Gastroesophageal sphincter (tissue), 4 donors: Measurements from ENCODE around the gene PGGT1B. TPM values are rescaled to one million over a fixed set of nuclear protein-coding genes. Genes with fewer than 3 reads are reported as not detected.

Experiments used
- ATAC-seq: fragments of 150-250 bp; one replicate; pipeline ENCODE4 v1.9.1; 2016; ENCODE audit warnings: mild to moderate bottlenecking, moderate library complexity
- H3K27ac ChIP-seq, 4 donors: fragments of 200-600 bp; sonication (generic) in 3 of 4; 1 replicate in 3 of 4; 2 replicates in 1 of 4; pipeline ENCODE4 v1.5.1; 2016 to 2019
- H3K27me3 ChIP-seq: fragments of 200-600 bp; sonication (generic); one replicate; pipeline ENCODE4 v1.5.1; 2019
- H3K36me3 ChIP-seq, 2 donors: fragments of 200-600 bp; sonication (generic); one replicate each; pipeline ENCODE4 v1.5.1; 2019; ENCODE audit warnings: control low read depth in 1 of 2
- H3K4me1 ChIP-seq, 3 donors: fragments of 200-600 bp; sonication (generic); 1 replicate in 2 of 3; 2 replicates in 1 of 3; pipeline ENCODE4 v1.5.1; 2016 to 2019; ENCODE audit warnings: control low read depth in 2 of 3
- H3K4me3 ChIP-seq, 2 donors: fragments of 200-600 bp; sonication (generic); one replicate each; pipeline ENCODE4 v1.5.1; 2019; ENCODE audit warnings: mild to moderate bottlenecking in 1 of 2, moderate library complexity in 1 of 2
- H3K9me3 ChIP-seq, 3 donors: fragments of 200-600 bp; sonication (generic); one replicate each; pipeline ENCODE4 v1.5.1; 2017 to 2019; ENCODE audit warnings: control low read depth in 2 of 3
- EP300 ChIP-seq: sonication (generic); formaldehyde crosslinking; IDR thresholded peaks from one replicate; pipeline ENCODE4 v1.6.1; 2017; ENCODE audit warnings: antibody characterized with exemption, mild to moderate bottlenecking
- POLR2A ChIP-seq, 2 donors: fragments of 450-650 bp; IDR thresholded peaks; one replicate each; pipeline ENCODE4 v1.6.1; 2017; ENCODE audit warnings: antibody characterized with exemption in 2 of 2, mild to moderate bottlenecking in 2 of 2, moderate library complexity in 1 of 2
- POLR2AphosphoS5 ChIP-seq: sonication (generic); formaldehyde crosslinking; IDR thresholded peaks from one replicate; pipeline ENCODE4 v1.6.1; 2017; ENCODE audit warnings: antibody characterized with exemption
- WGBS, 2 donors: methylation state at CpG; one replicate each; pipeline ENCODE4 v1.1.5; 2018; ENCODE audit warnings: low coverage in 1 of 2; 5-methylcytosine and 5-hydroxymethylcytosine counted together
- total RNA-seq, 4 donors: library from RNA; depleted of rRNA; stranded (reverse); fragments of >200 nt; gene quantifications; one replicate each; pipeline ENCODE4 v1.1.0, GENCODE V29; 2016
- TF ChIP-seq, protein P1 (sequence below), 4 experiments: fragments of 200-600 bp in 2 of 4; fragments of 450-650 bp in 2 of 4; sonication (generic) in 1 of 4; IDR thresholded peaks; one replicate each; pipeline ENCODE4 v1.5.1; 2017 to 2019; ENCODE audit warnings: antibody characterized with exemption in 4 of 4, mild to moderate bottlenecking in 2 of 4, moderate library complexity in 2 of 4

PGGT1B gene
- 10 to 100 TPM in 3 of 4 donors, 1 to 10 TPM in 1; 9.9 to 14.9 (median 11.6) TPM for total RNA-seq

DNA sequence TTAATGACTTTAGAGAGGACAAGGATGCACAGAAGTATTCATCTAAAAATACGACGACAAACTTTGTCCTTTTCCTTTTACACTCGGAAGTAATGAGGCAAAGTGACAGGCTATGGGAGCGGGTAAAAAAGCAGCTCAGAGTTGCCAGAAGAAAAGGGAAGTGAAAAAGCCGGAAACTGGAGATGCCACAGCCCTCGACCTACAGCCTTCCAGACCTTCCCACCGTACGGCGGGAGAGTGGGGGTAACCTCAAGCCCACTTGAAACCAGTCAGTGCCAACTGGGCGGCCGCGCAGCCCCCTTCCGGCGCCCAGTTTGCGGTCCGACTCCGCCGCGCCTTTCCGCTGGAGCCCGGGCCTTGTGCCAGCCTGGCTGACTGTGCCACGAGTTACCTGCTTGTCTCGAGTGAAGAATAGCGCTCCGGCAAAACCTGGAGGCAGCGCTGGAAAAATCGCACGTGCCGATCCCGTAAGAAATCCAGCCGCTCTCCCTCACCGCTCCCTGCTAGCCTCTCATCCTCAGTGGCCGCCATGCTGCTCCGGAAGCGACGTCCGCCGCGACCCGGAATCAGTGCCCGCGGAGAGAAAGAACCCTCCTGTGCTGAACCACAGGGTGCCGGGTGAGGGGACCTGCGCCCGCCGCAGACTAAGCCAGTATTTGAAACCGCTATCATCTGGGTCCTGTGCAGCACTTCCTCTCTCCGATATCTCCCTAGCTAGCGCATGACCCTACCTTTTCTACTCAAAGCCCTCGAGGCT lies at the start of gene PGGT1B:
PGGT1B (minus strand) TSS at position 557 of the 757 bp plus-strand sequence; CDS start at position 531, 26 bp downstream.
- Histone ChIP-seq H3K9me3 (no peaks in the 10 kb centered on the region), H3K27ac (peak within 1 kb of the TSS; percentile 70 to 89 (median 84)), H3K36me3 (peaks cover 0 to 17% of the 10 kb centered on the region in 2 donors), H3K4me1 (peaks cover 5 to 32% (median 8%) of the 10 kb centered on the region in 3 donors), H3K27me3 (no peaks in the 10 kb centered on the region), H3K4me3 (peak within 1 kb of the TSS; percentile 76 to 83)
- ATAC-seq, result peak; percentile 84
- WGBS, 2 donors, result 0% methylated on average over 8 to 17 of the region's 50 CpGs
- TF ChIP-seq EP300, result no peak
- peak; percentile 23 for TF ChIP-seq POLR2AphosphoS5
- TF ChIP-seq POLR2A (IDR thresholded peaks at IDR 0.05), result peak in 1 of 2 donors; percentile 18
- TF ChIP-seq, protein P1, sequence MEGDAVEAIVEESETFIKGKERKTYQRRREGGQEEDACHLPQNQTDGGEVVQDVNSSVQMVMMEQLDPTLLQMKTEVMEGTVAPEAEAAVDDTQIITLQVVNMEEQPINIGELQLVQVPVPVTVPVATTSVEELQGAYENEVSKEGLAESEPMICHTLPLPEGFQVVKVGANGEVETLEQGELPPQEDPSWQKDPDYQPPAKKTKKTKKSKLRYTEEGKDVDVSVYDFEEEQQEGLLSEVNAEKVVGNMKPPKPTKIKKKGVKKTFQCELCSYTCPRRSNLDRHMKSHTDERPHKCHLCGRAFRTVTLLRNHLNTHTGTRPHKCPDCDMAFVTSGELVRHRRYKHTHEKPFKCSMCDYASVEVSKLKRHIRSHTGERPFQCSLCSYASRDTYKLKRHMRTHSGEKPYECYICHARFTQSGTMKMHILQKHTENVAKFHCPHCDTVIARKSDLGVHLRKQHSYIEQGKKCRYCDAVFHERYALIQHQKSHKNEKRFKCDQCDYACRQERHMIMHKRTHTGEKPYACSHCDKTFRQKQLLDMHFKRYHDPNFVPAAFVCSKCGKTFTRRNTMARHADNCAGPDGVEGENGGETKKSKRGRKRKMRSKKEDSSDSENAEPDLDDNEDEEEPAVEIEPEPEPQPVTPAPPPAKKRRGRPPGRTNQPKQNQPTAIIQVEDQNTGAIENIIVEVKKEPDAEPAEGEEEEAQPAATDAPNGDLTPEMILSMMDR (IDR thresholded peaks at IDR 0.05), result peak in 1 of 4 experiments; percentile 16

DNA sequence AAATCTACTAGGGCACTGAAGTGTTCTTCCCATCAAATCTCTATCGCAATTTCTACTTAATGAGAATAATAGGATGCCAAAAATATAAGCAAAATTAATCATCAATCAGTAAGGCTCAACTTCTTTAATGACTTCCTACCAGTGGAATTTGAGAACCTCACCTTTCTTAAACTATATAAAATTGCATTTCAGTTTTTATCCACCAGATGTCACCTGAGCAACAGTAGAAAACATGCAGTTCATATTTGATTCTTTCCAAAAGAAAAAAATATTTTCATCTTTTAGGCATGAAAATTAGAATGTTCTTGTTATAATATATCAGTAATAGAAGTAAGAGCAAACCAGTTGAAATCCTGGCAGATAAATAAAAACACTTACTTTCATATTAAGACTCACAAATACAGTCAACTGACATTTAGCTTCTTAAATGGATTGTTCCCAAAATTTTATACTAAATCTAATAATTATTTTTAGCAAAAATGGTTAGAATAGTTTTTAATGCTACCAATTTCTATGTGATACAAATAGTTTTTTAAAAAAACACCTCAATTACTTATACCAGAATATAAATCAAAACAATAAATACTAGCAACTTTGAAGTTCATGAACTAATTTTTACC lies 47.2 kb upstream of the PGGT1B start:
- no peak overlapping the region for H3K27ac ChIP-seq
- H3K27me3 ChIP-seq, result no peaks in the 10 kb centered on the region
- no peak for TF ChIP-seq POLR2AphosphoS5
- TF ChIP-seq, protein P1 (IDR thresholded peaks at IDR 0.05), result peak; percentile 53 to 76 (median 71)
- no peaks in the 10 kb centered on the region for H3K9me3 ChIP-seq
- no peak overlapping the region for H3K4me3 ChIP-seq
- 0 to 18% methylated on average over 1 of the region's 1 CpG for WGBS, 2 donors
- ATAC-seq, result no peak
- H3K36me3 ChIP-seq, result no peaks in the 10 kb centered on the region
- no peaks in the 10 kb centered on the region for H3K4me1 ChIP-seq

DNA sequence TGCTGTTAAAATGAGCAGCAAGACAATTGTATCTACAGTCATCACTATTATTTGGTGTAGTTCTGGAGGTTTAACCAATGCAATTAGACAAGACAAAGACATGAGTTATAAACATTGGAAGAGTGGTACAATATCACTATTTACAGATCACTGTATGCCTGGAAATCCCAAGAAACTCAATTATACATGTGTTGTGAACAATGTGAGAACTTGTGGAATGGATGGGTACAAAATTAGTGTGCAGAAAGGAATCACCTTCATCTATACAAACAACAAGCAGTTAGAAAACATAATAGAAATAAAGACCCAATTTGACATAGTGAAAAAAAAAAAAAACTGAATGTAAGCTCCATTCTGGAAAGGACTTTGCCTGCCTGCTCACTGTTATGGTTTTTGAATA lies 46.1 kb upstream of the PGGT1B start:
- Histone ChIP-seq H3K9me3 (no peaks in the 10 kb centered on the region), H3K27me3 (no peaks in the 10 kb centered on the region), H3K4me3 (no peak overlapping the region), H3K4me1 (no peaks in the 10 kb centered on the region), H3K36me3 (no peaks in the 10 kb centered on the region), H3K27ac (no peak overlapping the region)
- no peak for ATAC-seq
- TF ChIP-seq EP300, result no peak
- TF ChIP-seq, protein P1 (IDR thresholded peaks at IDR 0.05), result no peak
- TF ChIP-seq POLR2A (IDR thresholded peaks at IDR 0.05), result no peak
- TF ChIP-seq POLR2AphosphoS5, result no peak

DNA sequence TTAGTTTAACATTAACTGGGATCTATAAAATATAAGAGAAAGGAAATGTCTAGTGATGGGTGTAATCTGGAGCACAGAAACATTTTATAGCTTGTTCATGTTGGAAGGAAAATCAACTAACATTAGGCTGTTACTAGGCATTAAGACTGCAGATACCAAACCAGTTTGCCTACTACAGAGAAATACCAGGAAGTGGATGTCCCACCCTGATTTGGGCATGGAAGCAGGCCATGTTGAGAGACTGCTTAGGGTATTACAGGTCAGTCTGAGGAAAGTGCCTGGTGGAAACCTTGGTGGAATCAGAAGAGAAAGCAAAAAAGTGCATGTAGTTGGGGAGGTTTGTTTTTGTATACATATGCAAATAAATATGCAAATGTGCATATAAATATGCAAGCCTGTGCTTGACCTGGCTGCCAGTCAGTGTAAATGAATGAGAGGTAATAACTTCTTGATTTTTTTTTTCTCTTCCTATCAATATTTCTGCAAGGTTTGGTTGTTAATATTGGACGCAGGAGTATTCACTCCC lies 43.4 kb upstream of the PGGT1B start:
- Histone ChIP-seq H3K36me3 (no peaks in the 10 kb centered on the region), H3K9me3 (no peaks in the 10 kb centered on the region), H3K4me1 (no peaks in the 10 kb centered on the region), H3K4me3 (no peak overlapping the region), H3K27me3 (no peaks in the 10 kb centered on the region), H3K27ac (no peak overlapping the region)
- 67 to 80% methylated on average over 1 of the region's 1 CpG for WGBS, 2 donors
- TF ChIP-seq, protein P1 (IDR thresholded peaks at IDR 0.05), result no peak
- TF ChIP-seq POLR2AphosphoS5, result no peak
- TF ChIP-seq POLR2A (IDR thresholded peaks at IDR 0.05), result no peak
- no peak for TF ChIP-seq EP300
- ATAC-seq, result no peak
